ENCODE results near the gene BCL6.
"Not testable (repeated sequence)": the region's sequence is repeated elsewhere in the genome, so short reads cannot be mapped to it uniquely, and the experiment has no call there.

Gene BCL6

GRCh38 chr3:187709155-187709554 lies 36.1 kb downstream of the BCL6 start:
- no peak for DNase-seq

- no peak for DNase-seq
Observed at GRCh38 chr3:187708696-187709095, 36.6 kb downstream of the BCL6 start.

GRCh38 chr3:187706971-187707370 lies 38.3 kb downstream of the BCL6 start:
- no peak for DNase-seq

- DNase-seq, result no peak
Observed at GRCh38 chr3:187705164-187705563, 40.1 kb downstream of the BCL6 start.

- no peak for DNase-seq
Observed at GRCh38 chr3:187702507-187703033, 42.7 kb downstream of the BCL6 start, which contains the start of gene RTP2. RTP2 (minus strand) TSS chr3:187702557; CDS start chr3:187702128, 429 bp downstream.

GRCh38 chr3:187700249-187700648 lies 45.0 kb downstream of the BCL6 start:
- DNase-seq, result no peak

- no peak for DNase-seq
Observed at GRCh38 chr3:187698499-187699399, 46.5 kb downstream of the BCL6 start.

GRCh38 chr3:187696021-187696420 lies 49.2 kb downstream of the BCL6 start:
- DNase-seq, result no peak

- DNase-seq, result no peak
Observed at GRCh38 chr3:187695449-187695848, 49.8 kb downstream of the BCL6 start.

- DNase-seq, result no peak
Observed at GRCh38 chr3:187694801-187695200, 50.5 kb downstream of the BCL6 start.

- DNase-seq, result no peak
Observed at GRCh38 chr3:187693431-187693830, 51.8 kb downstream of the BCL6 start.

GRCh38 chr3:187689984-187690383 lies 55.3 kb downstream of the BCL6 start:
- no peak for DNase-seq

- DNase-seq, result no peak
Observed at GRCh38 chr3:187686621-187687273, 58.5 kb downstream of the BCL6 start.

- DNase-seq, result no peak
Observed at GRCh38 chr3:187685948-187686347, 59.3 kb downstream of the BCL6 start.

GRCh38 chr3:187684880-187685279 lies 60.4 kb downstream of the BCL6 start:
- no peak for DNase-seq

- DNase-seq, result no peak
Observed at GRCh38 chr3:187684444-187684843, 60.8 kb downstream of the BCL6 start.

GRCh38 chr3:187681756-187682155 lies 63.5 kb downstream of the BCL6 start:
- not testable (repeated sequence) for DNase-seq

- DNase-seq, result peak; percentile 69
Observed at GRCh38 chr3:187679638-187680396, 65.5 kb downstream of the BCL6 start.

GRCh38 chr3:187678726-187679268 lies 66.5 kb downstream of the BCL6 start:
- DNase-seq, result peak; percentile 35

GRCh38 chr3:187677604-187678003 lies 67.7 kb downstream of the BCL6 start:
- DNase-seq, result no peak

GRCh38 chr3:187673012-187673411 lies 72.3 kb downstream of the BCL6 start:
- DNase-seq, result no peak
